Measurements from ENCODE around the gene COX17.

Gene COX17

GRCh38 chr3:119649761-119650160 is 27.4 kb downstream of the COX17 start:
- DNase-seq: no peak
- Histone ChIP-seq H3K4me1 (peaks cover 7% of the 10 kb centered on the region; the same call in 1 of the 2 replicates), H3K36me3 (peaks cover 8% of the 10 kb centered on the region), H3K27me3 (no peaks in the 10 kb centered on the region), H3K9me3 (no peaks in the 10 kb centered on the region), H3K4me3 (ENCODE audit: low read depth, low read length) (no peak overlapping the region)
- no peak for TF ChIP-seq CTCF (IDR thresholded peaks at IDR 0.05; ENCODE audit: low read depth, low read length)

DNA sequence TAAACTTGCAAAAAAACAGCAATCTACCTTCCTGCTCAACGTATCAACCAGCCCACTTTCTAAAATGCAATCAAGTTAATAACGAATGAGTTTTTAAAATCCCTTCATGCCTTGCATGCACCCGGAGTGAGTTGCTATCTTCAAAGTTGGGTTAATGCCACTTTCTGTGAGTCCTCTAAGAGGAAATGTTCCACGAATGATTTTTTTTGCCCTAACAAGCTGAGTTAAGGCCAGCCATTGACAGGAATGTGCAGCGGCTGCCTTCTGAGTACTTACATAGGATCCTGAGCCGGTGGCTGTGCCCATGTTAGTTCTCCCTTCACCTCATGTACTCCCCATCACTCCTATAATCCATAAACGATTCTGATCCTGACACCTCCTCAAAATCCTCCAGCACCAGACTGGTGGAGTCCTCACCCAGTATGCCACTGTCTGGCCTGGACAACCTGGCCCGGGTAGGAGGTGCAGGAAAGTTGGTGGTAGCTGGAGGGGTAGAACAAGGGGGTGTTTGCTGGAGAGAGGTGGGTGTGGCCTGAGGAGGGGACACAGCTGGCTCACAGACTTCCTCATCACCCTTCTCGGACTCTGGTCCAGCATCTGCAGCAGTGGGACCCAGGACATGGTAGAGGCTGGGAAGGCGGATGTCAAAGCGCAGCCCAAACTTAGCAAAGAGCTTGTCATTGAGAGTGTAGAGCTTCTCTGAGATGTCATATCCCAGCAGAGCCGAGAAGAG is 29.2 kb downstream of the COX17 start:
- H3K4me3 ChIP-seq (ENCODE audit: low read depth, low read length): no peak overlapping the region
- H3K9me3 ChIP-seq: no peaks in the 10 kb centered on the region
- H3K27me3 ChIP-seq: no peaks in the 10 kb centered on the region
- no peak for TF ChIP-seq CTCF (IDR thresholded peaks at IDR 0.05; ENCODE audit: low read depth, low read length)
- peaks cover 10% of the 10 kb centered on the region; the same call in 1 of the 2 replicates for H3K4me1 ChIP-seq
- no peak for DNase-seq
- H3K36me3 ChIP-seq: peaks cover 8% of the 10 kb centered on the region

DNA sequence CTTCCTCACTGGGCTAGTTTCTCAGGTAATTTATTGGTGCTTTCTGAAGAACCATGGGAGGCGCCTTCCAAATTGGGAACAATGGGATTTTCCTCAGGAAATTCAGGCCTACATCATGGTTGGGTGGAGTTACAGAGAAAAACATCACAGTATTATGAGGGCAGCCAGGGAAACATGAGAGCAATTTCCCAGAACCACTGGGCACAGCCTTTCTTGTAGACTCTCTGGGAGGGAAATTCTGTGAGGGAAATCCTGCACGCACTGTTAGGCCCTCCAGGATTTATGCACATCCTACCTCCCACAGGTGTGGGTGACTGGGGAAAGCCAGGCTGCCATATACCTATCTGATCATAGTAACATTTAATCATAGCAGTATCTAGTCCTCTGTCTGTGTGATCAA is 30.0 kb downstream of the COX17 start:
- DNase-seq: no peak
- Histone ChIP-seq H3K27me3 (no peaks in the 10 kb centered on the region), H3K9me3 (0 out of 2 replicates have a peak, but pooled peaks cover 2% of the 10 kb centered on the region), H3K4me1 (peaks cover 12% of the 10 kb centered on the region; the same call in 1 of the 2 replicates), H3K36me3 (peaks cover 12% of the 10 kb centered on the region), H3K4me3 (ENCODE audit: low read depth, low read length) (no peak overlapping the region)
- no peak for TF ChIP-seq CTCF (IDR thresholded peaks at IDR 0.05; ENCODE audit: low read depth, low read length)

- peaks cover 12% of the 10 kb centered on the region; the same call in 1 of the 2 replicates for H3K4me1 ChIP-seq
- no peak for DNase-seq
- H3K9me3 ChIP-seq: 0 out of 2 replicates have a peak, but pooled peaks cover 3% of the 10 kb centered on the region
- no peaks in the 10 kb centered on the region for H3K27me3 ChIP-seq
- peaks cover 21% of the 10 kb centered on the region for H3K36me3 ChIP-seq
- no peak for TF ChIP-seq CTCF (IDR thresholded peaks at IDR 0.05; ENCODE audit: low read depth, low read length)
- H3K4me3 ChIP-seq (ENCODE audit: low read depth, low read length): no peak overlapping the region
These were observed 31.4 kb downstream of the COX17 start for GRCh38 chr3:119645813-119646212.

DNA sequence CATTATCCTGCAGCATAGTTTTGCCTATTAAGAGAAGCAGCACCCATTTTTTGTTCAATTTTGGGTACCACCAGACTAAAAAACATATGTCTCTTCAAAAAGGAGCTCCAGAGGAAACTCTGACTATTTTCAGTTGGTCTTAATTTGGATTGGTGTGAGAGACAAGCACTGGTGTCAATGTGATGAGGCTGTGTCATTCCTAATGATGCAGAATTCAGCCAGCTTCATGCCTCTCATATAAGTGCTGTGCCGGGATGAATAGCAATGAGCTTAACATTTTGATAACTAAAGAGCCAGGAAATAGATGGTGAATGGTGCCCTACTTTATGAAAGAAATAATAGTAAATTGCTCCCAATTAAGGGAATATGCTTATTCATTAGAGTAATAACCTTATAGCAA is 32.7 kb downstream of the COX17 start:
- Histone ChIP-seq H3K4me1 (peaks cover 13% of the 10 kb centered on the region), H3K4me3 (ENCODE audit: low read depth, low read length) (no peak overlapping the region), H3K27me3 (no peaks in the 10 kb centered on the region), H3K36me3 (peaks cover 21% of the 10 kb centered on the region), H3K9me3 (0 out of 2 replicates have a peak, but pooled peaks cover 3% of the 10 kb centered on the region)
- DNase-seq: no peak
- no peak for TF ChIP-seq CTCF (IDR thresholded peaks at IDR 0.05; ENCODE audit: low read depth, low read length)

GRCh38 chr3:119643528-119643927 is 33.7 kb downstream of the COX17 start:
- no peak overlapping the region for H3K4me3 ChIP-seq (ENCODE audit: low read depth, low read length)
- TF ChIP-seq CTCF (IDR thresholded peaks at IDR 0.05; ENCODE audit: low read depth, low read length): no peak
- DNase-seq: no peak
- H3K27me3 ChIP-seq: no peaks in the 10 kb centered on the region
- peaks cover 21% of the 10 kb centered on the region for H3K36me3 ChIP-seq
- peaks cover 13% of the 10 kb centered on the region for H3K4me1 ChIP-seq
- 0 out of 2 replicates have a peak, but pooled peaks cover 3% of the 10 kb centered on the region for H3K9me3 ChIP-seq
